GM12891 (cell line): ENCODE measurements around the gene EYA2.

Experiments
- POLR2A ChIP-seq: IDR thresholded peaks from 2 replicates; pipeline ENCODE4 v1.6.1; 2011; ENCODE audit warnings: low read depth, low read length, control low read depth
- POLR2AphosphoS5 ChIP-seq: IDR thresholded peaks from 2 replicates; pipeline ENCODE4 v1.6.1; 2011; ENCODE audit warnings: low read depth, low read length, control low read depth
- POU2F2 ChIP-seq: IDR thresholded peaks from 2 replicates; pipeline ENCODE4 v1.6.1; 2011; ENCODE audit warnings: low read depth, mild to moderate bottlenecking, control low read depth, low read length, moderate library complexity

GRCh38 chr20:46905364-46906125 is 10.9 kb downstream of the EYA2 start:
- TF ChIP-seq POLR2A (no peak), POU2F2 (no peak), POLR2AphosphoS5 (no peak)
